GM21786 (cell line): ENCODE results near the gene PLEKHA7.

Experiments used
- ATAC-seq: cut with Tn5 transposase; IDR thresholded peaks from one replicate; pipeline ENCODE4 v1.9.1; 2021; ENCODE audit not compliant: unreplicated experiment

PLEKHA7 gene

GRCh38 chr11:16813126-16813525, 201.1 kb downstream of the PLEKHA7 start:
- ATAC-seq, result no peak

GRCh38 chr11:16812274-16812673, 201.9 kb downstream of the PLEKHA7 start:
- ATAC-seq, result no peak

- ATAC-seq, result no peak
Observed at GRCh38 chr11:16811136-16812020, 202.8 kb downstream of the PLEKHA7 start.

GRCh38 chr11:16809886-16810668, 204.1 kb downstream of the PLEKHA7 start:
- no peak for ATAC-seq

- no peak for ATAC-seq
Observed at GRCh38 chr11:16807306-16807705, 206.9 kb downstream of the PLEKHA7 start.

- no peak for ATAC-seq
Observed at GRCh38 chr11:16806791-16807190, 207.4 kb downstream of the PLEKHA7 start.

- ATAC-seq, result no peak
Observed at GRCh38 chr11:16805938-16806337, 208.3 kb downstream of the PLEKHA7 start.

- ATAC-seq, result no peak
Observed at GRCh38 chr11:16804104-16804947, 209.9 kb downstream of the PLEKHA7 start.

- no peak for ATAC-seq
Observed at GRCh38 chr11:16801288-16801980, 212.8 kb downstream of the PLEKHA7 start.

DNA sequence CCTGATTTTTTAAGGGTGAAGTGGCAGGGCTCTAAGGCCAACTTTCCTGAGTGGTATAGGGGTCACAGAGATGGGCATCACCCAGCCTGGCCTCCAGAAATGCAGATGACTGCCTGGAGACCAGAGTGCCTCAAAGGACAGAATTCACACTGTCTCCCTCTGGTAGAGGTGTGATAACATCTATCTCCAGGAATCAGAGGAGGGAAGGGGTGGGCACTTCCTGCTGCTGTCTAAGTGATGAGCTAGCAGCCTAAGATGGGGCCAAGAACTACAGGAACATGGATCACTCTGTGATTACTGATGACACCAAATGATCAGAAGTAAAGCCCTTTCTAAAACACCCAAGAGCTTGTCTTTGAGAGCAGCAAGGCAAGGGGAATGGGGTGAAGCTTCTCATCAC, 213.8 kb downstream of the PLEKHA7 start:
- ATAC-seq, result no peak

DNA sequence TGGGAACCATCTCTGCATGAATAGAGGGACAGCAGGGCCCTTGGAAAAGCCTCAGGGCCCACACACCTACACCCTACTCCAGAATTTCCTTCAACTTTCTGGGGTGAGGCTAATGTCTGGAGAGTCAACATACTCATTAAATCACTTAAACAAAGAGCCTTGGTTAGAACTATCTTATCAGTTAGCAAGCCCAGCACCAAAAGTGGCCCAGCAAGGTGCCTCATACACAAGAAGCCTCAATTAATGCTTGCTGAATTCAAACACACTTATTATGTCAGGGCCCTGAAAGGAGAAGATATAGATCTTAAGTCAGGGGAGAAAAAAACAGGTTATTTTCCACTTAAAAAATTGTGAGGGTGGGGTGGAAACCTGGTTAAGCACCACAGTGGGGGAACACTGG, 214.3 kb downstream of the PLEKHA7 start:
- no peak for ATAC-seq

- ATAC-seq, result no peak
Observed at GRCh38 chr11:16799221-16799620, 215.0 kb downstream of the PLEKHA7 start.

- ATAC-seq, result no peak
Observed at GRCh38 chr11:16797776-16798175, 216.4 kb downstream of the PLEKHA7 start.

DNA sequence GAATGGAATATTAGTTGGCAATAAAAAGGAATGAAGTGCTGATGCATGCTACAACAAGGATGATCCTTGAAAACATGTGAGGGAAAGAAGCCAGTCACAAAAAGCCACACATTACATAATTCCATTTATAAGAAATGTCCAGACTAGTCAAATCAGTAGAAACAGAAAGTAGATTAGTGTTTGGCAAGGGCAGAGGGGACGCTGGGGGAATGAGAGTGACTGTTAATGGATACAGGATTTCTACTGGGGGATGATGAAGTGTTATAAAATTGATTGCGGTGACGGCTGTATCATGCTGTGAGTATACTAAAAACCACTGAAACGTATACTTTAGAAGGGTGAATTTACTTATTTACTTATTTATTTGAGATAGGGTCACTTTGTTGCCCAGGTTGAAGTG, 217.9 kb downstream of the PLEKHA7 start:
- ATAC-seq, result no peak

GRCh38 chr11:16795146-16795545, 219.1 kb downstream of the PLEKHA7 start:
- no peak for ATAC-seq

GRCh38 chr11:16794047-16794818, 220.0 kb downstream of the PLEKHA7 start:
- no peak for ATAC-seq

GRCh38 chr11:16793511-16793910, 220.7 kb downstream of the PLEKHA7 start:
- no peak for ATAC-seq

DNA sequence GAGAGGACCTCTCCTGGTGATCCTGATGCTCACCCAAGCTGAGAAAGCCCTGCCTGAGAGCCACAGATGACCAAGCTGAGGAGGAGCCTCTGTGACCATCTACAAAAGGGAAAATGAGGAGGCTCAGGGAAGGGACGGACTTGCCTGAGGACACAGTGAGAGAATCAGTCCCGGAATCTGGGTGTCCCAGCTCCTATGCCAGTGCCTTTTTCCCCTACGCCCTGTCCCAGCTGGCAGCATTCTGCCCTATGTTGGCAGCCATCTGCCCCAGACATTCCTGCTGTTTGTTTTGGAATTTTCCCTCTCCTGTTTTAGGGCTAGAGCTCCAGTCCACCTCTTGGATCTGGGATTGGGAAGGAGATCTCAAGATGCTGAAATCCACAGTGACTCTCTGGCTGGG, 221.2 kb downstream of the PLEKHA7 start:
- ATAC-seq, result no peak

- ATAC-seq, result no peak
Observed at GRCh38 chr11:16792426-16792825, 221.8 kb downstream of the PLEKHA7 start.
